HCT116 (cell line): ENCODE measurements around the gene SCFD2. TPM values are rescaled to one million over a fixed set of nuclear protein-coding genes. Genes with fewer than 3 reads are reported as not detected.

Experiments used
- ATAC-seq: fragments of 200-7000 bp; cut with Tn5 transposase; 2 replicates; pipeline ENCODE4 v1.9.1; 2020; ENCODE audit warnings: mild to moderate bottlenecking, moderate library complexity
- BruUV-seq: library from RNA; stranded (reverse); fragments of 400-500 nt; replicated peaks from 2 replicates; lab custom pipeline; 2021; lab: Mats Ljungman, UMichigan
- CTCF ChIA-PET: fragments of 300-600 bp; sonication (Branson Sonifier 250); formaldehyde crosslinking; loops from one replicate; lab custom pipeline; 2021; ENCODE audit warnings: antibody characterized with exemption; lab: Charles Lee
- POLR2A ChIA-PET: fragments of 300-600, 350-600 bp; sonication (Branson Sonifier 250); formaldehyde crosslinking; loops from one replicate; lab custom pipeline; 2021; ENCODE audit warnings: antibody characterized with exemption; lab: Charles Lee
- RAD21 ChIA-PET, 2 experiments: fragments of 300-600 bp; sonication (Branson Sonifier 250); formaldehyde crosslinking; loops; one replicate each; lab custom pipeline; 2023; ENCODE audit warnings: low total read pairs in 2 of 2; ENCODE audit not compliant: uncharacterized antibody in 2 of 2, unreplicated experiment in 2 of 2, low non-redundant PET in 1 of 2; lab: Charles Lee
- DNase-seq: peaks from one replicate; pipeline ENCODE4 v3.0.0-alpha.2; 2010; ENCODE audit warnings: low read depth, low spot score
- H2AFZ ChIP-seq: fragments of 200-600 bp; shearing (Covaris generic), sonication (generic); 2 replicates; pipeline ENCODE4 v1.6.1; 2017; ENCODE audit warnings: low read depth, mixed run types, mixed read lengths, antibody characterized with exemption, low read length; ENCODE audit not compliant: poor library complexity, severe bottlenecking
- H3K27ac ChIP-seq: 2 replicates; pipeline ENCODE4 v1.5.1; 2012; ENCODE audit warnings: low read depth, low read length
- H3K27me3 ChIP-seq: fragments of 200-600 bp; sonication (generic); 2 replicates; pipeline ENCODE4 v1.6.1; 2016; ENCODE audit warnings: mixed run types, low read length, mixed read lengths; ENCODE audit not compliant: insufficient read depth
- H3K36me3 ChIP-seq, 2 experiments: fragments of 200-500 bp in 1 of 2; fragments of 200-600 bp in 1 of 2; sonication (Bioruptor generic) in 1 of 2; sonication (generic) in 1 of 2; 2 replicates each; pipeline versions ENCODE4 v1.5.1 to v1.6.1; 2014 to 2016; ENCODE audit warnings: low read length in 2 of 2, inconsistent platforms in 1 of 2, mixed read lengths in 1 of 2, mixed run types in 1 of 2; ENCODE audit not compliant: insufficient read depth in 2 of 2, control insufficient read depth in 1 of 2
- H3K4me1 ChIP-seq, 2 experiments: fragments of 200-600 bp in 1 of 2; sonication (generic) in 1 of 2; 2 replicates each; pipeline versions ENCODE4 v1.5.1 to v1.6.1; 2012 to 2017; ENCODE audit warnings: low read length in 2 of 2, inconsistent platforms in 1 of 2, mild to moderate bottlenecking in 1 of 2, mixed read lengths in 1 of 2, mixed run types in 1 of 2, moderate library complexity in 1 of 2; ENCODE audit not compliant: insufficient read depth in 2 of 2, control insufficient read depth in 1 of 2
- H3K4me2 ChIP-seq: fragments of 200-600 bp; sonication (generic); 2 replicates; pipeline ENCODE4 v1.6.1; 2017; ENCODE audit warnings: mixed run types, low read length, mixed read lengths
- H3K4me3 ChIP-seq, 2 experiments: fragments of 200-600 bp in 1 of 2; sonication (generic) in 1 of 2; replicated peaks in 1 of 2; 2 replicates each; pipeline ENCODE4 v1.5.1; 2011 to 2016; ENCODE audit warnings: low read length in 2 of 2, control low read depth in 1 of 2, low read depth in 1 of 2, mild to moderate bottlenecking in 1 of 2, mixed read lengths in 1 of 2, mixed run types in 1 of 2
- H3K79me2 ChIP-seq: fragments of 200-600 bp; sonication (generic); 2 replicates; pipeline ENCODE4 v1.6.1; 2017; ENCODE audit warnings: mild to moderate bottlenecking, mixed run types, low read length, moderate library complexity, mixed read lengths; ENCODE audit not compliant: insufficient read depth
- H3K9ac ChIP-seq: fragments of 200-600 bp; sonication (generic); 2 replicates; pipeline ENCODE4 v1.6.1; 2016; ENCODE audit warnings: low read length, mixed read lengths
- H3K9me2 ChIP-seq: fragments of 200-600 bp; sonication (generic), shearing (Covaris generic); 2 replicates; pipeline ENCODE4 v1.6.1; 2017; ENCODE audit warnings: mixed run types, mild to moderate bottlenecking, moderate library complexity; ENCODE audit not compliant: insufficient read depth
- H3K9me3 ChIP-seq, 2 experiments: fragments of 200-500 bp in 1 of 2; fragments of 200-600 bp in 1 of 2; sonication (Bioruptor generic) in 1 of 2; sonication (generic) in 1 of 2; 2 replicates each; pipeline ENCODE4 v1.6.1; 2014 to 2017; ENCODE audit warnings: low read length in 2 of 2, mixed read lengths in 2 of 2, inconsistent platforms in 1 of 2, low read depth in 1 of 2, mild to moderate bottlenecking in 1 of 2, mixed run types in 1 of 2, moderate library complexity in 1 of 2; ENCODE audit not compliant: control insufficient read depth in 1 of 2, insufficient read depth in 1 of 2
- H4K20me1 ChIP-seq: fragments of 200-600 bp; sonication (generic), shearing (Covaris generic); 2 replicates; pipeline ENCODE4 v1.6.1; 2017; ENCODE audit warnings: mixed run types, mild to moderate bottlenecking, moderate library complexity; ENCODE audit not compliant: insufficient read depth
- CBX3 ChIP-seq: IDR thresholded peaks from 2 replicates; pipeline ENCODE4 v1.6.1; 2012; ENCODE audit warnings: low read depth
- EGR1 ChIP-seq: IDR thresholded peaks from 2 replicates; pipeline ENCODE4 v1.6.1; 2012; ENCODE audit warnings: low read depth
- EZH2 ChIP-seq: fragments of 200-600 bp; sonication (generic); IDR thresholded peaks from 2 replicates; pipeline ENCODE4 v1.6.1; 2017; ENCODE audit warnings: antibody characterized with exemption, mixed run types
- FOSL1 ChIP-seq: IDR thresholded peaks from 2 replicates; pipeline ENCODE4 v1.6.1; 2012; ENCODE audit warnings: low read depth
- JUND ChIP-seq: IDR thresholded peaks from 2 replicates; pipeline ENCODE4 v1.6.1; 2012
- SRF ChIP-seq: IDR thresholded peaks from 2 replicates; pipeline ENCODE4 v1.6.1; 2012; ENCODE audit warnings: low read depth
- YY1 ChIP-seq: IDR thresholded peaks from 2 replicates; pipeline ENCODE4 v1.6.1; 2011; ENCODE audit warnings: low read length, low read depth, moderate library complexity, mild to moderate bottlenecking; ENCODE audit not compliant: insufficient replicate concordance; ENCODE audit errors: extremely low read depth
- ZNF274 ChIP-seq: fragments of 200-500 bp; sonication (Bioruptor generic); IDR thresholded peaks from 2 replicates; pipeline ENCODE4 v1.6.1; 2014; ENCODE audit warnings: mild to moderate bottlenecking, low read depth, low read length, inconsistent platforms
- intact Hi-C: fragments of 100-400 bp; cut with micrococcal nuclease; formaldehyde crosslinking; loops from 2 replicates; pipeline ENCODE4 v1.10.0; 2022
- total RNA-seq: library from RNA; stranded (reverse); gene quantifications from one replicate; pipeline ENCODE4 v1.2.1, GENCODE V29; 2021; ENCODE audit not compliant: unreplicated experiment
- TF ChIP-seq, protein P1 (sequence below), 3 experiments: fragments of 200-600 bp in 1 of 3; sonication (generic) in 1 of 3; IDR thresholded peaks in 2 of 3; conservative IDR thresholded peaks in 1 of 3; 2 replicates each; pipeline ENCODE4 v1.5.1; 2012 to 2017; ENCODE audit warnings: low read depth in 2 of 3, low read length in 2 of 3, antibody characterized with exemption in 1 of 3, borderline replicate concordance in 1 of 3, control low read depth in 1 of 3, mild to moderate bottlenecking in 1 of 3, mixed read lengths in 1 of 3, mixed run types in 1 of 3, moderate library complexity in 1 of 3; ENCODE audit not compliant: insufficient read depth in 1 of 3
- TF ChIP-seq, protein P2 (sequence below): IDR thresholded peaks from 2 replicates; pipeline ENCODE4 v1.6.1; 2012; ENCODE audit warnings: low read depth

Gene SCFD2
- total RNA-seq, 1 experiment from 2014 or later: 13.6 TPM

DNA sequence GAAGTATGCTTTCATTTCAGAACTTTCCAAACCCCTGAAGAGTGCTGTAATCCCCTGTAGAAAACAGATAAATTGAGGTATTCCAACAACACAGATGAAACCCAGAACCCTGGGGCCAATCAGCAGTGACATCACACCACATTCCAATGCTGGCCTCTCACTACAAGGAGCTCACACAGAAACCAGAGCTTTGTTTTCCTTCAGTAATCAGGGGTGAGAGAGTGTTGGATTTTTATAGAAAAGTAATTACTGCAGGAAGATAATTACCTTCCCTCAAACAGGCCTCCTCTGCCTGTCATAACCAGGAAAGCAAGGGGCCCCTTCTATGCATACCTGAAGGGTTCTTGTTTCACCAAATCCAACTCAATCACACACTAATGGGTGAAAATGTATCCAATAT lies 246.2 kb downstream of the SCFD2 start:
- no TSS peak for BruUV-seq
- Histone ChIP-seq H3K4me2 (no peak overlapping the region), H3K27me3 (no peaks in the 10 kb centered on the region), H3K79me2 (no peaks in the 10 kb centered on the region), H3K9me2 (no peaks in the 10 kb centered on the region), H3K9ac (no peak overlapping the region)
- CTCF ChIA-PET: no interaction called here
- TF ChIP-seq FOSL1 (no peak), CBX3 (no peak), ZNF274 (no peak)
- TF ChIP-seq, all 23 proteins: peak for 0
- intact Hi-C loops: no loop called here
- Histone ChIP-seq H3K4me1 (no peaks in the 10 kb centered on the region), H4K20me1 (no peaks in the 10 kb centered on the region), H2AFZ (no peak overlapping the region), H3K4me3 (no peak overlapping the region), H3K9me3 (no peaks in the 10 kb centered on the region), H3K36me3 (no peaks in the 10 kb centered on the region), H3K27ac (no peak overlapping the region)
- POLR2A ChIA-PET: no interaction called here
- RAD21 ChIA-PET: no interaction called here
- ATAC-seq (no peak), DNase-seq (no peak)

DNA sequence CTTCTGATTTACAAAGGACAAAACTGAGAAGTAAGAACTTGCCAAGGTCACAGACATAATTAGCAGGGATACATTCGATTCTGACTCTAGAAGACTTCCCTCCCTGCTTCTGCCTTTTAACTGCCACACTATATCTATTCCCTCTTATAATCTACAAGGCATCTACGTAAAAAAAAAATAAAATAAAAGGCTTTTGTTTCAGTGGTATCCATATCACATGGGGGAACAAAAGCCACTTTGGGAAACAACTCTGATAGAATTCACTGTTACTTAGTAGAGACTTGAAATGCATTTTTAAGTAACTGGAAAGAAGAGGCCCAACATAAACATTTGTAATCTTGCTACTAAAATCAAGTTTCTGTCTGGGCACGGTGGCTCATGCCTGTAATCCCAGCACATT lies 247.2 kb downstream of the SCFD2 start:
- intact Hi-C loops: no loop called here
- Histone ChIP-seq H3K4me3 (no peak overlapping the region), H3K9me3 (no peaks in the 10 kb centered on the region), H3K9me2 (no peaks in the 10 kb centered on the region), H3K36me3 (no peaks in the 10 kb centered on the region), H3K9ac (no peak overlapping the region), H2AFZ (no peak overlapping the region), H3K4me1 (no peaks in the 10 kb centered on the region), H3K4me2 (no peak overlapping the region), H3K27me3 (no peaks in the 10 kb centered on the region), H3K79me2 (no peaks in the 10 kb centered on the region), H4K20me1 (no peaks in the 10 kb centered on the region), H3K27ac (no peak overlapping the region)
- ChIA-PET POLR2A (no interaction called here), CTCF (no interaction called here), RAD21 (interaction anchor here in 1 of 2 experiments (0.5 kb wide), 1 partner anchor 1115 kb away, joined by 3 read pairs; no protein-coding TSS in a partner anchor)
- no TSS peak for BruUV-seq
- ATAC-seq: no peak
- DNase-seq: no peak
- TF ChIP-seq EZH2 (no peak), EGR1 (no peak), JUND (no peak), YY1 (no peak), CBX3 (no peak), SRF (no peak)
- TF ChIP-seq, protein P1, sequence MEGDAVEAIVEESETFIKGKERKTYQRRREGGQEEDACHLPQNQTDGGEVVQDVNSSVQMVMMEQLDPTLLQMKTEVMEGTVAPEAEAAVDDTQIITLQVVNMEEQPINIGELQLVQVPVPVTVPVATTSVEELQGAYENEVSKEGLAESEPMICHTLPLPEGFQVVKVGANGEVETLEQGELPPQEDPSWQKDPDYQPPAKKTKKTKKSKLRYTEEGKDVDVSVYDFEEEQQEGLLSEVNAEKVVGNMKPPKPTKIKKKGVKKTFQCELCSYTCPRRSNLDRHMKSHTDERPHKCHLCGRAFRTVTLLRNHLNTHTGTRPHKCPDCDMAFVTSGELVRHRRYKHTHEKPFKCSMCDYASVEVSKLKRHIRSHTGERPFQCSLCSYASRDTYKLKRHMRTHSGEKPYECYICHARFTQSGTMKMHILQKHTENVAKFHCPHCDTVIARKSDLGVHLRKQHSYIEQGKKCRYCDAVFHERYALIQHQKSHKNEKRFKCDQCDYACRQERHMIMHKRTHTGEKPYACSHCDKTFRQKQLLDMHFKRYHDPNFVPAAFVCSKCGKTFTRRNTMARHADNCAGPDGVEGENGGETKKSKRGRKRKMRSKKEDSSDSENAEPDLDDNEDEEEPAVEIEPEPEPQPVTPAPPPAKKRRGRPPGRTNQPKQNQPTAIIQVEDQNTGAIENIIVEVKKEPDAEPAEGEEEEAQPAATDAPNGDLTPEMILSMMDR (IDR thresholded peaks at IDR 0.05 in 2 of 3, conservative IDR thresholded peaks at IDR 0.05 in 1 of 3; ENCODE audit: borderline replicate concordance in 1 of 3, insufficient read depth in 1 of 3, low read depth in 2 of 3, low read length in 2 of 3): no peak
- TF ChIP-seq, protein P2, sequence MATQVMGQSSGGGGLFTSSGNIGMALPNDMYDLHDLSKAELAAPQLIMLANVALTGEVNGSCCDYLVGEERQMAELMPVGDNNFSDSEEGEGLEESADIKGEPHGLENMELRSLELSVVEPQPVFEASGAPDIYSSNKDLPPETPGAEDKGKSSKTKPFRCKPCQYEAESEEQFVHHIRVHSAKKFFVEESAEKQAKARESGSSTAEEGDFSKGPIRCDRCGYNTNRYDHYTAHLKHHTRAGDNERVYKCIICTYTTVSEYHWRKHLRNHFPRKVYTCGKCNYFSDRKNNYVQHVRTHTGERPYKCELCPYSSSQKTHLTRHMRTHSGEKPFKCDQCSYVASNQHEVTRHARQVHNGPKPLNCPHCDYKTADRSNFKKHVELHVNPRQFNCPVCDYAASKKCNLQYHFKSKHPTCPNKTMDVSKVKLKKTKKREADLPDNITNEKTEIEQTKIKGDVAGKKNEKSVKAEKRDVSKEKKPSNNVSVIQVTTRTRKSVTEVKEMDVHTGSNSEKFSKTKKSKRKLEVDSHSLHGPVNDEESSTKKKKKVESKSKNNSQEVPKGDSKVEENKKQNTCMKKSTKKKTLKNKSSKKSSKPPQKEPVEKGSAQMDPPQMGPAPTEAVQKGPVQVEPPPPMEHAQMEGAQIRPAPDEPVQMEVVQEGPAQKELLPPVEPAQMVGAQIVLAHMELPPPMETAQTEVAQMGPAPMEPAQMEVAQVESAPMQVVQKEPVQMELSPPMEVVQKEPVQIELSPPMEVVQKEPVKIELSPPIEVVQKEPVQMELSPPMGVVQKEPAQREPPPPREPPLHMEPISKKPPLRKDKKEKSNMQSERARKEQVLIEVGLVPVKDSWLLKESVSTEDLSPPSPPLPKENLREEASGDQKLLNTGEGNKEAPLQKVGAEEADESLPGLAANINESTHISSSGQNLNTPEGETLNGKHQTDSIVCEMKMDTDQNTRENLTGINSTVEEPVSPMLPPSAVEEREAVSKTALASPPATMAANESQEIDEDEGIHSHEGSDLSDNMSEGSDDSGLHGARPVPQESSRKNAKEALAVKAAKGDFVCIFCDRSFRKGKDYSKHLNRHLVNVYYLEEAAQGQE: no peak
